RWPE2 (cell line): ENCODE data around the gene KDM4C.
"Not testable (repeated sequence)": the region's sequence is repeated elsewhere in the genome, so short reads cannot be mapped to it uniquely, and the experiment has no call there.

Experiments
- ATAC-seq: fragments of 200-7000 bp; cut with Tn5 transposase; 3 replicates; pipeline ENCODE4 v1.9.1; 2021; ENCODE audit warnings: low read depth
- DNase-seq: peaks from one replicate; pipeline ENCODE4 v3.0.0-alpha.2; 2020; ENCODE audit warnings: low spot score
- H3K27ac ChIP-seq: fragments of 450-650 bp; 2 replicates; pipeline ENCODE4 v1.5.1; 2017; ENCODE audit warnings: mild to moderate bottlenecking; ENCODE audit not compliant: poor library complexity, severe bottlenecking
- H3K27me3 ChIP-seq: fragments of 250-450 bp; sonication (Bioruptor Pico); 2 replicates; pipeline ENCODE4 v1.5.1; 2021; ENCODE audit warnings: mild to moderate bottlenecking, moderate library complexity; ENCODE audit not compliant: insufficient read depth, poor library complexity, severe bottlenecking
- H3K36me3 ChIP-seq: fragments of 250-450 bp; sonication (Bioruptor Pico); 2 replicates; pipeline ENCODE4 v1.5.1; 2020; ENCODE audit warnings: low read depth, mild to moderate bottlenecking, moderate library complexity
- H3K4me1 ChIP-seq: fragments of 250-450 bp; sonication (Bioruptor Pico); 2 replicates; pipeline ENCODE4 v1.5.1; 2021; ENCODE audit warnings: mild to moderate bottlenecking, moderate library complexity; ENCODE audit not compliant: insufficient read depth, poor library complexity, severe bottlenecking
- H3K4me3 ChIP-seq: fragments of 250-450 bp; sonication (Bioruptor Pico); 2 replicates; pipeline ENCODE4 v1.5.1; 2021; ENCODE audit warnings: mild to moderate bottlenecking, moderate library complexity; ENCODE audit not compliant: severe bottlenecking
- H3K9me3 ChIP-seq: fragments of 250-450 bp; sonication (Bioruptor Pico); 2 replicates; pipeline ENCODE4 v1.5.1; 2021; ENCODE audit warnings: mild to moderate bottlenecking, moderate library complexity; ENCODE audit not compliant: severe bottlenecking
- TF ChIP-seq, protein P1 (sequence below): fragments of 450-650 bp; IDR thresholded peaks from one replicate; pipeline ENCODE4 v1.5.1; 2017; ENCODE audit warnings: mild to moderate bottlenecking, moderate library complexity; ENCODE audit not compliant: poor library complexity, severe bottlenecking

The KDM4C gene

DNA sequence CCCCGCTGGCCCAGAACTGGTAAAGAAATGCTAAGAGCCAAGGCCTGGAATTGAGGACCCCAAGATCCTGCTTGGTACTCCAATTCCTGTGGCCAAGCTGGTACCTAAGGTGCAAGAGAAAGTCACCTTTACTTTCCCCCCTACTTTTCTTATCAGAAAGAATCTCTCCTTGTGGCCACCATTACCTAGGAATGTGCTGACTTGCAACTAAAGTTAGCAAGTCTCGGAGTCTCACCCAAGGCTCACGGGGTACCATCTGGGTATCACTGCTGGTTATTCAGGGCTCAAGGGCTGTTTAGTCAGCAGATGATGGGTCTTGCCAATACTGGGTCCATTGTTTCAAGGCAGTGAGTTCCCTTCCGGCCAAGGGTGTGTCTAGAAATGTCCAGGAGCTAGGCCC, 270.2 kb downstream of the KDM4C start:
- H3K4me1 ChIP-seq: no peaks in the 10 kb centered on the region
- H3K4me3 ChIP-seq: no peak overlapping the region
- no peaks in the 10 kb centered on the region for H3K27me3 ChIP-seq
- ATAC-seq (no peak), DNase-seq (no peak)
- TF ChIP-seq, protein P1, sequence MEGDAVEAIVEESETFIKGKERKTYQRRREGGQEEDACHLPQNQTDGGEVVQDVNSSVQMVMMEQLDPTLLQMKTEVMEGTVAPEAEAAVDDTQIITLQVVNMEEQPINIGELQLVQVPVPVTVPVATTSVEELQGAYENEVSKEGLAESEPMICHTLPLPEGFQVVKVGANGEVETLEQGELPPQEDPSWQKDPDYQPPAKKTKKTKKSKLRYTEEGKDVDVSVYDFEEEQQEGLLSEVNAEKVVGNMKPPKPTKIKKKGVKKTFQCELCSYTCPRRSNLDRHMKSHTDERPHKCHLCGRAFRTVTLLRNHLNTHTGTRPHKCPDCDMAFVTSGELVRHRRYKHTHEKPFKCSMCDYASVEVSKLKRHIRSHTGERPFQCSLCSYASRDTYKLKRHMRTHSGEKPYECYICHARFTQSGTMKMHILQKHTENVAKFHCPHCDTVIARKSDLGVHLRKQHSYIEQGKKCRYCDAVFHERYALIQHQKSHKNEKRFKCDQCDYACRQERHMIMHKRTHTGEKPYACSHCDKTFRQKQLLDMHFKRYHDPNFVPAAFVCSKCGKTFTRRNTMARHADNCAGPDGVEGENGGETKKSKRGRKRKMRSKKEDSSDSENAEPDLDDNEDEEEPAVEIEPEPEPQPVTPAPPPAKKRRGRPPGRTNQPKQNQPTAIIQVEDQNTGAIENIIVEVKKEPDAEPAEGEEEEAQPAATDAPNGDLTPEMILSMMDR: no peak
- no peaks in the 10 kb centered on the region for H3K36me3 ChIP-seq
- H3K27ac ChIP-seq: no peak overlapping the region
- no peaks in the 10 kb centered on the region for H3K9me3 ChIP-seq

DNA sequence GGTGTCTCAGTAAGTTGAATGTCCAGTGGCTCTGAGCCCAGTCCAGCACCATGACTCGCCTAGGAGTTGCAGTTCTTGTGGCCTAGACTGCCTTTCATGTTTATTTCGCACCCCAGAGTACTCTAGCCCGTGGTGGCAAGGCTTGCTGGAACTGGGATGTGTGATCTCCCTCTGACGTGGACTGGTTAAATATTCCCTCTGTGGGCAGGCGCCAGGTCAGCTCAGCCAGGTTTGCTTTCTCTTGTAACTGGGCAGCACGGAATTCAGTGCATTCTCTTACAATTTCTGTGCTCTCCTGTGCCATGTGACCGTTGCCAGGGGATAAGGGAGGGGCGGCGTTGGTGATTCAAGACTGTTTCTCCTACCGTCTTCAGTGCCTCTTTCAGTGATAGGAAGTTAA, 270.8 kb downstream of the KDM4C start:
- Histone ChIP-seq H3K27me3 (no peaks in the 10 kb centered on the region), H3K4me3 (no peak overlapping the region), H3K27ac (no peak overlapping the region), H3K9me3 (no peaks in the 10 kb centered on the region), H3K36me3 (no peaks in the 10 kb centered on the region), H3K4me1 (no peaks in the 10 kb centered on the region)
- no peak for ATAC-seq
- TF ChIP-seq, protein P1: no peak
- no peak for DNase-seq

DNA sequence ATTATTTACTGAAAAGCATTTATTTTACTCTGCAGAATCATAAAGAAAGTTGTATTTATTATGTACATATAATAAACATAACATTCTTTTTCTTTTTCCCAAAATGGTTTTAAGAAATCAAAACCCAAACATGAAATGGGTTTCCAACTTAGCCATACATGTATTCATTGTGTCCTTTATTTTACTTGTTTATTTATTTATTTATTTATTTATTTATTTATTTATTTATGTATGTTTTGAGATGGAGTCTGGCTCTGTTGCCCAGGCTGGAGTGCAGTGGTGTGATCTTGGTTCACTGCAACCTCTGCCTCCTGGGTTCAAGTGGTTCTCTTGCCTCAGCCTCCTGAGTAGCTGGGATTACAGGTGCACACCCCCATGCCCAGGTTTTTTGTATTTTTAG, 273.2 kb downstream of the KDM4C start:
- H3K4me1 ChIP-seq, H3K36me3 ChIP-seq, DNase-seq, H3K27ac ChIP-seq, H3K4me3 ChIP-seq, H3K27me3 ChIP-seq, ATAC-seq, H3K9me3 ChIP-seq: not testable (repeated sequence)

DNA sequence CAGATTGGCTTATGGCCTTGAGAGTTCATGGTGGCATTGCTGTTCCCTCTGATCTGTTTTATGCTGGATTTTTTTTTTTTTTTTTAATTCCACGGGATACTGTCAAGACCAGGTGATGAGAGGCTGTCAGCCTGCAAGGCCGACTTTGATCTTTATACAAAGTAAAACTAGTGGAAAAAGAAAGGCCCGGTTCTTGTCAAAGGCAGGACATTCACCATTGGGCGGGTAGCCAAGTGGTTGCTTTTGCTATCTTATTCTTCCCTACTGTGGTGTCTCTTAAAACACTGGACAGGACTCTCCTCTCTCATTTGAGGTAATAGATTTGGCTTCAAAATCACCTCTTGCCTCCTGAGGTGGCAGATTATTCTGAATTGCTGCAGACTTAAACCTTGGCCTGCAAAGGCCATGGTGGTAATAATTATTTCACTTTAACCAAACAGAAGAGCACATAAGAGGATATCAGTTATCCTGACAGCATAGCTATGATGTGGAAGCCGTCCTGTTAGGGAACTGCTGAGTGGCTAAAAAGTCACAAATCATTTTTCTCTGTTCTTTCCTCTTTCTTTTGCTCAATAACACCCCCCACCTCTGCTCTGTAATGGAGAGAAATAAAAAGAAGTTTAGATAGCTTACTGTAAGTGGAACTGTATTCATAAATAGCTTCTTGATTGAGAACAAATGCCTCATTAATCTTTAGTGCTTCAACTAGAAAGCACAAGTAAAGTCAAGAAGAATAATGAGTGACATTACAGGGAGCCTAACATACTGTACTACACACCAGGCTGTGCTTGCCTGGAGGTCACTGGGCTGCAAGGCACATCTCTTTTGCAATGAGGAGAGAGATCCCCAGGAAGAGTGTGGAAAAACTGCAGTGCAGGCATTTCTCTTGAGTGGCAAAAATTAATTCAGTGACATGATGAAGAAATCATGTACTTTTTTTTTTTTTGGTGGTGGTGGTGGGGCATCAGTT, 275.6 kb downstream of the KDM4C start:
- H3K4me3 ChIP-seq: no peak overlapping the region
- no peaks in the 10 kb centered on the region for H3K27me3 ChIP-seq
- no peak overlapping the region for H3K27ac ChIP-seq
- H3K4me1 ChIP-seq: no peaks in the 10 kb centered on the region
- no peak for ATAC-seq
- TF ChIP-seq, protein P1: no peak
- no peaks in the 10 kb centered on the region for H3K36me3 ChIP-seq
- H3K9me3 ChIP-seq: no peaks in the 10 kb centered on the region
- DNase-seq: no peak

DNA sequence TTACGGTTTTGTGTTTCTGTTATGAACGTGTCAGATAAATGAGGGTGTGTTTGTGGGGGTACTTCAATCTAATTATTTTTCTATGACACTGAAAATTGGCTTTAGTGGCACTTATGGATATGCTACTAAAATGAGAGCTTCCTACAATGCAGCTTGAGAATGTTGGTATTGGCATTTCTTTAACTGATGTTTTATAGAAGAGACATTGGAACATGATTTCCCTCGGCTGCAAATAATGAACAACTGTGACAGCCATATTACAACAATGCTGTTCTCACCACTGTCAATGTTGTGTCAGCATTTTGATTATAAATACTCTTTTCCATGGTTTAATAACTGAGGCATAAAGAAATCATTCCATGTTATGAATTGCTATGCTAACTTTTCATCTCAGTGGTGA, 279.4 kb downstream of the KDM4C start:
- Histone ChIP-seq H3K9me3 (no peaks in the 10 kb centered on the region), H3K27ac (no peak overlapping the region), H3K4me1 (no peaks in the 10 kb centered on the region), H3K36me3 (no peaks in the 10 kb centered on the region), H3K27me3 (no peaks in the 10 kb centered on the region), H3K4me3 (no peak overlapping the region)
- no peak for ATAC-seq
- DNase-seq: no peak
- TF ChIP-seq, protein P1: no peak
